SW480 (cell line): ENCODE data around the gene HBG1.
A peak's percentile ranks its signal among the peaks of the same experiment; 100 is the strongest.
"Not testable (repeated sequence)": the region's sequence is repeated elsewhere in the genome, so short reads cannot be mapped to it uniquely, and the experiment has no call there.

Experiments
- DNase-seq: peaks from one replicate; pipeline ENCODE4 v3.0.0-alpha.2; 2016; ENCODE audit warnings: low spot score

HBG1 gene

GRCh38 chr11:5249807-5250396 is at the start of gene HBG1:
TSS of gene HBG1 (minus strand) at chr11:5249857. CDS start at chr11:5249804, 53 bp downstream.
- not testable (repeated sequence) for DNase-seq

GRCh38 chr11:5298451-5298850 is 48.8 kb upstream of the HBG1 start:
- no peak for DNase-seq

- no peak for DNase-seq
These were observed 48.2 kb upstream of the HBG1 start for GRCh38 chr11:5297721-5298323.

GRCh38 chr11:5294342-5294995 is 44.8 kb upstream of the HBG1 start:
- DNase-seq: not testable (repeated sequence)

GRCh38 chr11:5293028-5293427 is 43.4 kb upstream of the HBG1 start:
- DNase-seq: no peak

- DNase-seq: peak; percentile 59
These were observed 41.7 kb upstream of the HBG1 start for GRCh38 chr11:5291207-5291838.

GRCh38 chr11:5290106-5290505 is 40.4 kb upstream of the HBG1 start:
- DNase-seq: no peak

- DNase-seq: no peak
These were observed 40.0 kb upstream of the HBG1 start for GRCh38 chr11:5289696-5290095.

- no peak for DNase-seq
These were observed 39.4 kb upstream of the HBG1 start for GRCh38 chr11:5288906-5289550.

- DNase-seq: no peak
These were observed 38.6 kb upstream of the HBG1 start for GRCh38 chr11:5288108-5288905.

- no peak for DNase-seq
These were observed 37.2 kb upstream of the HBG1 start for GRCh38 chr11:5286901-5287300.

GRCh38 chr11:5286351-5286750 is 36.7 kb upstream of the HBG1 start:
- no peak for DNase-seq

GRCh38 chr11:5285703-5286340 is 36.2 kb upstream of the HBG1 start:
- no peak for DNase-seq

GRCh38 chr11:5284637-5285036 is 35.0 kb upstream of the HBG1 start:
- no peak for DNase-seq

GRCh38 chr11:5283882-5284281 is 34.2 kb upstream of the HBG1 start:
- DNase-seq: no peak

- DNase-seq: no peak
These were observed 33.4 kb upstream of the HBG1 start for GRCh38 chr11:5283086-5283485.

- no peak for DNase-seq
These were observed 33.0 kb upstream of the HBG1 start for GRCh38 chr11:5282628-5283027.

GRCh38 chr11:5281596-5281995 is 31.9 kb upstream of the HBG1 start:
- DNase-seq: no peak

GRCh38 chr11:5280582-5281102 is 31.0 kb upstream of the HBG1 start:
- DNase-seq: peak; percentile 92

GRCh38 chr11:5279471-5280090 is 29.9 kb upstream of the HBG1 start:
- no peak for DNase-seq
